HEK293 (cell line): Measurements from ENCODE around the gene USP7.

Experiments
- CTCF ChIA-PET: fragments of 350-600 bp; formaldehyde crosslinking; extraction: SDS; loops from one replicate; lab custom pipeline; 2021; ENCODE audit warnings: antibody characterized with exemption; lab: Yijun Ruan, JAX
- POLR2A ChIA-PET: fragments of 300-600 bp; formaldehyde crosslinking; extraction: SDS; loops from one replicate; lab custom pipeline; 2020; ENCODE audit warnings: antibody characterized with exemption, inconsistent platforms; lab: Yijun Ruan, JAX
- H3K27ac ChIP-seq: fragments of 200-500 bp; sonication (Bioruptor generic); 2 replicates; pipeline ENCODE4 v1.5.1; 2014; ENCODE audit warnings: low read depth, low read length, control low read depth, inconsistent platforms; ENCODE audit errors: extremely low read depth
- H3K36me3 ChIP-seq, 2 experiments: fragments of 200-500 bp in 1 of 2; sonication (Bioruptor generic) in 1 of 2; 1 replicate in 1 of 2; 2 replicates in 1 of 2; pipeline ENCODE4 v1.5.1; 2014 to 2017; ENCODE audit warnings: inconsistent platforms in 2 of 2, low read length in 2 of 2; ENCODE audit not compliant: control insufficient read depth in 2 of 2, insufficient read depth in 1 of 2
- H3K4me1 ChIP-seq: fragments of 200-500 bp; sonication (Bioruptor generic); 2 replicates; pipeline ENCODE4 v1.5.1; 2014; ENCODE audit warnings: mild to moderate bottlenecking, low read length, inconsistent platforms; ENCODE audit not compliant: control insufficient read depth, insufficient read depth
- H3K4me3 ChIP-seq: 2 replicates; pipeline ENCODE4 v1.5.1; 2011; ENCODE audit warnings: low read depth, mild to moderate bottlenecking, control low read depth, low read length, moderate library complexity
- H3K9me3 ChIP-seq: fragments of 200-500 bp; sonication (Bioruptor generic); 2 replicates; pipeline ENCODE4 v1.5.1; 2014; ENCODE audit warnings: low read depth, low read length, inconsistent platforms; ENCODE audit not compliant: control insufficient read depth, insufficient read depth
- EGR2 ChIP-seq: fragments of 450-650 bp; formaldehyde crosslinking; IDR thresholded peaks from 2 replicates; pipeline ENCODE4 v1.5.1; 2016; ENCODE audit warnings: low read depth, missing biosample characterization, missing genetic modification characterization
- GLIS1 ChIP-seq: fragments of 450-650 bp; formaldehyde crosslinking; IDR thresholded peaks from 2 replicates; pipeline ENCODE4 v1.5.1; 2016; ENCODE audit warnings: missing biosample characterization, missing genetic modification characterization
- KLF8 ChIP-seq: fragments of 450-650 bp; formaldehyde crosslinking; IDR thresholded peaks from 2 replicates; pipeline ENCODE4 v1.5.1; 2016; ENCODE audit warnings: missing biosample characterization, missing genetic modification characterization
- MEIS1 ChIP-seq: sonication (generic); formaldehyde crosslinking; IDR thresholded peaks from 2 replicates; pipeline ENCODE4 v1.8.1; 2022; ENCODE audit warnings: missing genetic modification reagents, mild to moderate bottlenecking, borderline replicate concordance
- ZBTB49 ChIP-seq: fragments of 450-650 bp; formaldehyde crosslinking; IDR thresholded peaks from 2 replicates; pipeline ENCODE4 v1.5.1; 2016; ENCODE audit warnings: missing biosample characterization, missing genetic modification characterization, low read depth
- ZFP69B ChIP-seq: fragments of 450-650 bp; formaldehyde crosslinking; IDR thresholded peaks from 2 replicates; pipeline ENCODE4 v1.5.1; 2016; ENCODE audit warnings: missing biosample characterization, missing genetic modification characterization
- ZNF112 ChIP-seq: fragments of 450-650 bp; formaldehyde crosslinking; IDR thresholded peaks from 2 replicates; pipeline ENCODE4 v1.5.0; 2017; ENCODE audit warnings: missing biosample characterization, missing genetic modification characterization
- ZNF280C ChIP-seq: fragments of 450-650 bp; formaldehyde crosslinking; IDR thresholded peaks from 2 replicates; pipeline ENCODE4 v1.5.1; 2016; ENCODE audit warnings: missing biosample characterization, missing genetic modification characterization
- ZNF280D ChIP-seq: fragments of 450-650 bp; formaldehyde crosslinking; IDR thresholded peaks from 2 replicates; pipeline ENCODE4 v1.5.1; 2016; ENCODE audit warnings: missing biosample characterization, missing genetic modification characterization
- ZNF433 ChIP-seq: fragments of 450-650 bp; formaldehyde crosslinking; IDR thresholded peaks from 2 replicates; pipeline ENCODE4 v1.5.1; 2016; ENCODE audit warnings: missing biosample characterization, missing genetic modification characterization, low read depth
- ZNF521 ChIP-seq: fragments of 450-650 bp; formaldehyde crosslinking; IDR thresholded peaks from 2 replicates; pipeline ENCODE4 v1.5.1; 2017; ENCODE audit warnings: missing biosample characterization, mild to moderate bottlenecking, missing genetic modification characterization
- ZNF560 ChIP-seq: fragments of 450-650 bp; formaldehyde crosslinking; IDR thresholded peaks from 2 replicates; pipeline ENCODE4 v1.5.1; 2017; ENCODE audit warnings: missing biosample characterization, missing genetic modification characterization, borderline replicate concordance
- ZNF596 ChIP-seq: fragments of 450-650 bp; IDR thresholded peaks from 2 replicates; pipeline ENCODE4 v1.5.0; 2018; ENCODE audit warnings: missing biosample characterization, mild to moderate bottlenecking, missing genetic modification characterization, moderate library complexity
- ZNF664 ChIP-seq: fragments of 450-650 bp; formaldehyde crosslinking; IDR thresholded peaks from 2 replicates; pipeline ENCODE4 v1.5.1; 2016; ENCODE audit warnings: missing biosample characterization, missing genetic modification characterization
- ZNF677 ChIP-seq: fragments of 450-650 bp; IDR thresholded peaks from 2 replicates; pipeline ENCODE4 v1.5.0; 2018; ENCODE audit warnings: missing biosample characterization, mild to moderate bottlenecking, missing genetic modification characterization, moderate library complexity
- ZNF785 ChIP-seq: fragments of 450-650 bp; formaldehyde crosslinking; IDR thresholded peaks from 2 replicates; pipeline ENCODE4 v1.5.1; 2016; ENCODE audit warnings: missing biosample characterization, missing genetic modification characterization
- ZNF792 ChIP-seq: fragments of 450-650 bp; formaldehyde crosslinking; IDR thresholded peaks from 2 replicates; pipeline ENCODE4 v1.5.1; 2016; ENCODE audit warnings: missing biosample characterization, missing genetic modification characterization
- ZSCAN23 ChIP-seq: fragments of 450-650 bp; formaldehyde crosslinking; IDR thresholded peaks from 2 replicates; pipeline ENCODE4 v1.5.1; 2016; ENCODE audit warnings: missing biosample characterization, missing genetic modification characterization

The USP7 gene

DNA sequence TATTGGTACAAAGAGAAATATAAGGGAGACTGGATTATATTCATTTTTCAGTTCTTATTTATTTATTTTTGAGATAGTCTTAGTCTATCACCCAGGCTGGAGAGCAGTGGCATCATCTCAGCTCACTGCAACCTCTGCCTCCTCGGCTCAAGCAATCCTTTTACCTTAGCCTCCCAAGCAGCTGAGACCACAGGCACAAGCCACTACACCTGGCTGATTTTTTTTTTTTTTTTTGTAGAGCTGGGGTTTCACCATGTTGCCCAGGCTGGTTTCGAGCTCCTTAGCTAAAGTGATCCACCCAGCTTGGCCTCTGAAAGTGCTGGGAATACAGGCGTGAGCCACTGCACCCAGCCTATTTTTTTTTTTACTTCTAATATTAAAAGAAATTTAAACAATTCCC lies 40.1 kb upstream of the USP7 start:
- no peaks in the 10 kb centered on the region for H3K4me1 ChIP-seq
- TF ChIP-seq ZNF677 (tag by site-specific recombination) (no peak), MEIS1 (CRISPR knock-in tag) (no peak), ZSCAN23 (tag by site-specific recombination) (no peak), ZNF664 (no peak), ZNF433 (tag by site-specific recombination) (no peak), ZBTB49 (tag by site-specific recombination) (no peak), ZNF560 (tag by site-specific recombination) (no peak), EGR2 (no peak), ZNF521 (tag by site-specific recombination) (no peak), ZNF280D (tag by site-specific recombination) (no peak), ZFP69B (tag by site-specific recombination) (no peak), ZNF112 (tag by site-specific recombination) (no peak), GLIS1 (no peak), ZNF280C (tag by site-specific recombination) (no peak), ZNF596 (tag by site-specific recombination) (no peak), ZNF792 (tag by site-specific recombination) (no peak), KLF8 (tag by site-specific recombination) (no peak)
- H3K36me3 ChIP-seq: no peaks in the 10 kb centered on the region
- ChIA-PET POLR2A (interaction anchor here (0.6 kb wide), 1 partner anchor 113 kb away, joined by 3 read pairs; no protein-coding TSS in a partner anchor), CTCF (interaction anchor here (1.2 kb wide), 1 partner anchor 98 kb away, joined by 5 read pairs; no protein-coding TSS in a partner anchor)
- H3K4me3 ChIP-seq: no peak overlapping the region
- H3K27ac ChIP-seq: no peak overlapping the region
- no peaks in the 10 kb centered on the region for H3K9me3 ChIP-seq

DNA sequence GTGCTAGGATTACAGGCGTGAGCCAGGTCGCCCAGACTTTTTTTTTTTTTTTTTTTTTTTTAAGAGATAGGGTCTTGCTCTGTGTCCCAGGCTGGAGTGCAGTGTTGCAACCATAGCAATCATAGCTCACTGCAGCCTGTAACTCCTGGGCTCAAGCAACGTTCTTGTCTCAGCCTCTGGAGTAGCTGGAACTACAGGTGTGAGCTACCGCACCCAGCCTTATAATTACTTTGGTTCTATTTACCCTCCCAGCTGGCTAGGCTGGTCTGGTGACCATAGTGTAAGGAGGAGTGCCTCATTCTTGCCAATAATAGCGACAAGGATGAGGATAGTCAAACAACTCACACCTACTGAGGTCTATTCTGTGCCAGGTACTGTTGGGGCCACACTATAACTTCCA lies 39.6 kb upstream of the USP7 start:
- CTCF ChIA-PET: interaction anchor here (0.6 to 1.2 kb wide), 2 partner anchors 97 to 136 kb away, joined by 3 to 5 read pairs; no protein-coding TSS in a partner anchor
- TF ChIP-seq ZNF785 (tag by site-specific recombination): no peak
- POLR2A ChIA-PET: interaction anchor here (0.6 kb wide), 1 partner anchor 113 kb away, joined by 3 read pairs; no protein-coding TSS in a partner anchor
- Histone ChIP-seq H3K27ac (no peak overlapping the region), H3K4me3 (no peak overlapping the region), H3K4me1 (no peaks in the 10 kb centered on the region), H3K9me3 (no peaks in the 10 kb centered on the region), H3K36me3 (no peaks in the 10 kb centered on the region)
